SK-N-SH (cell line): ENCODE measurements around the gene CCDC187. TPM values are rescaled to one million over a fixed set of nuclear protein-coding genes. Genes with fewer than 3 reads are reported as not detected.

Experiments
- CTCF ChIA-PET: fragments of 300-600, 350-600 bp; formaldehyde crosslinking; extraction: SDS; loops from one replicate; lab custom pipeline; 2021; lab: Yijun Ruan, JAX
- POLR2A ChIA-PET: fragments of 350-600 bp; sonication (Branson Sonifier 250); formaldehyde crosslinking; extraction: SDS; loops from one replicate; lab custom pipeline; 2020; ENCODE audit warnings: antibody characterized with exemption, inconsistent platforms; lab: Yijun Ruan, JAX
- DNase-seq: peaks from one replicate; pipeline ENCODE4 v3.0.0; 2012
- H2AFZ ChIP-seq: fragments of 200-600 bp; sonication (generic); 2 replicates; pipeline ENCODE4 v1.8.1; 2016; ENCODE audit warnings: antibody characterized with exemption, mild to moderate bottlenecking, low read depth
- H3F3A ChIP-seq: fragments of 200-600 bp; sonication (generic); replicated peaks from 2 replicates; pipeline ENCODE3; 2016; ENCODE audit warnings: antibody characterized with exemption, mild to moderate bottlenecking; ENCODE audit not compliant: insufficient read depth
- H3K27ac ChIP-seq, 2 experiments: fragments of 200-500 bp in 1 of 2; fragments of 200-600 bp in 1 of 2; sonication (Bioruptor generic) in 1 of 2; sonication (generic), shearing (Covaris generic) in 1 of 2; 2 replicates each; pipeline versions ENCODE4 v1.5.1 to v1.6.1; 2014 to 2016; ENCODE audit warnings: low read depth in 2 of 2, inconsistent platforms in 1 of 2, low read length in 1 of 2, mild to moderate bottlenecking in 1 of 2, mixed read lengths in 1 of 2
- H3K27me3 ChIP-seq: fragments of 200-600 bp; sonication (generic), shearing (Covaris generic); 2 replicates; pipeline ENCODE4 v1.6.1; 2016; ENCODE audit warnings: mixed run types; ENCODE audit not compliant: insufficient read depth
- H3K36me3 ChIP-seq, 2 experiments: fragments of 200-500 bp in 1 of 2; fragments of 200-600 bp in 1 of 2; sonication (Bioruptor generic) in 1 of 2; sonication (generic) in 1 of 2; replicated peaks in 1 of 2; 2 replicates each; pipeline versions ENCODE3 to v1.5.1; 2014 to 2016; ENCODE audit warnings: low read length in 1 of 2, mild to moderate bottlenecking in 1 of 2; ENCODE audit not compliant: insufficient read depth in 2 of 2, control insufficient read depth in 1 of 2
- H3K4me1 ChIP-seq, 2 experiments: fragments of 200-500 bp in 1 of 2; fragments of 200-600 bp in 1 of 2; sonication (Bioruptor generic) in 1 of 2; sonication (generic), shearing (Covaris generic) in 1 of 2; 2 replicates each; pipeline versions ENCODE4 v1.5.1 to v1.6.1; 2014 to 2016; ENCODE audit warnings: low read depth in 1 of 2, low read length in 1 of 2, mixed run types in 1 of 2; ENCODE audit not compliant: insufficient read depth in 2 of 2, control insufficient read depth in 1 of 2
- H3K4me2 ChIP-seq: fragments of 200-600 bp; sonication (generic), shearing (Covaris generic); 2 replicates; pipeline ENCODE4 v1.6.1; 2017; ENCODE audit warnings: mixed run types
- H3K4me3 ChIP-seq, 2 experiments: fragments of 200-500 bp in 1 of 2; fragments of 200-600 bp in 1 of 2; sonication (Bioruptor generic) in 1 of 2; sonication (generic), shearing (Covaris generic) in 1 of 2; 2 replicates each; pipeline versions ENCODE4 v1.5.1 to v1.8.1; 2014 to 2016; ENCODE audit warnings: low read depth in 2 of 2, inconsistent platforms in 1 of 2, low read length in 1 of 2, mild to moderate bottlenecking in 1 of 2, mixed read lengths in 1 of 2, moderate library complexity in 1 of 2
- H3K79me2 ChIP-seq: fragments of 200-600 bp; sonication (generic); 2 replicates; pipeline ENCODE4 v1.8.1; 2017; ENCODE audit warnings: mild to moderate bottlenecking; ENCODE audit not compliant: insufficient read depth
- H3K9ac ChIP-seq: fragments of 200-600 bp; sonication (generic); 2 replicates; pipeline ENCODE4 v1.6.1; 2017; ENCODE audit warnings: mixed run types
- H3K9me2 ChIP-seq: fragments of 200-600 bp; sonication (generic); 2 replicates; pipeline ENCODE4 v1.6.1; 2017; ENCODE audit warnings: mixed run types
- H3K9me3 ChIP-seq: fragments of 200-600 bp; sonication (generic); 2 replicates; pipeline ENCODE4 v1.6.1; 2017; ENCODE audit warnings: mixed run types, mild to moderate bottlenecking, moderate library complexity
- H4K20me1 ChIP-seq: fragments of 200-600 bp; sonication (generic); 2 replicates; pipeline ENCODE4 v1.6.1; 2017; ENCODE audit warnings: mild to moderate bottlenecking, mixed run types; ENCODE audit not compliant: insufficient read depth
- CHD2 ChIP-seq: fragments of 150-350 bp; IDR thresholded peaks from 2 replicates; pipeline ENCODE4 v1.6.1; 2018; ENCODE audit warnings: low read length; ENCODE audit not compliant: partially characterized antibody
- EP300 ChIP-seq, 2 experiments: IDR thresholded peaks; 2 replicates each; pipeline versions ENCODE4 v1.4.0 to v1.6.1; 2012; ENCODE audit warnings: borderline replicate concordance in 1 of 2, low read depth in 1 of 2, low read length in 1 of 2
- EZH2phosphoT487 ChIP-seq: fragments of 200-600 bp; sonication (generic); IDR thresholded peaks from 2 replicates; pipeline ENCODE4 v1.6.1; 2017; ENCODE audit warnings: low read depth, mixed run types, mild to moderate bottlenecking, antibody characterized with exemption, moderate library complexity, borderline replicate concordance
- FOSL2 ChIP-seq: IDR thresholded peaks from 2 replicates; pipeline ENCODE4 v1.4.0; 2012; ENCODE audit warnings: low read depth, mild to moderate bottlenecking, moderate library complexity, borderline replicate concordance
- FOXJ3 ChIP-seq: sonication (generic); formaldehyde crosslinking; IDR thresholded peaks from 2 replicates; pipeline ENCODE4 v1.5.1; 2020; ENCODE audit warnings: mild to moderate bottlenecking, missing genetic modification reagents
- FOXM1 ChIP-seq: IDR thresholded peaks from 2 replicates; pipeline ENCODE4 v1.4.0; 2012; ENCODE audit warnings: low read depth, mild to moderate bottlenecking
- GABPA ChIP-seq: IDR thresholded peaks from 2 replicates; pipeline ENCODE4 v1.4.0; 2012; ENCODE audit warnings: low read depth, mild to moderate bottlenecking
- IRF3 ChIP-seq: fragments of 150-350 bp; IDR thresholded peaks from 2 replicates; pipeline ENCODE4 v1.6.1; 2016; ENCODE audit warnings: mild to moderate bottlenecking, low read depth, low read length
- MEF2A ChIP-seq: IDR thresholded peaks from 2 replicates; pipeline ENCODE4 v1.4.0; 2012; ENCODE audit warnings: low read depth, borderline replicate concordance
- MXI1 ChIP-seq: IDR thresholded peaks from 2 replicates; pipeline ENCODE4 v1.6.1; 2012; ENCODE audit warnings: mild to moderate bottlenecking, low read depth, low read length, improper control_type of control experiment
- RAD21 ChIP-seq: IDR thresholded peaks from 2 replicates; pipeline ENCODE4 v1.6.1; 2012; ENCODE audit warnings: mild to moderate bottlenecking, low read length
- RCOR1 ChIP-seq: fragments of 150-350 bp; IDR thresholded peaks from 2 replicates; pipeline ENCODE4 v1.6.1; 2017; ENCODE audit warnings: antibody characterized with exemption, low read length
- RFX5 ChIP-seq: IDR thresholded peaks from 2 replicates; pipeline ENCODE4 v1.6.1; 2012; ENCODE audit warnings: mild to moderate bottlenecking, improper control_type of control experiment, low read length
- SIN3A ChIP-seq: IDR thresholded peaks from 2 replicates; pipeline ENCODE4 v1.6.1; 2012; ENCODE audit warnings: low read depth, mild to moderate bottlenecking, low read length, moderate library complexity, borderline replicate concordance
- SMC3 ChIP-seq: IDR thresholded peaks from 2 replicates; pipeline ENCODE4 v1.6.1; 2012; ENCODE audit warnings: low read depth, low read length, improper control_type of control experiment
- USF2 ChIP-seq: fragments of 150-350 bp; IDR thresholded peaks from 2 replicates; pipeline ENCODE4 v1.6.1; 2017; ENCODE audit warnings: antibody characterized with exemption, low read length, low read depth, borderline replicate concordance
- YY1 ChIP-seq: IDR thresholded peaks from 2 replicates; pipeline ENCODE4 v1.4.0; 2012; ENCODE audit warnings: low read depth, mild to moderate bottlenecking
- ZBTB33 ChIP-seq: IDR thresholded peaks from 2 replicates; pipeline ENCODE4 v1.4.0; 2012; ENCODE audit warnings: low read depth, borderline replicate concordance
- WGBS: methylation state at CpG from one replicate; pipeline ENCODE4 v1.1.6; 2017; ENCODE audit warnings: low lambda C conversion rate; 5-methylcytosine and 5-hydroxymethylcytosine counted together
- polyA plus RNA-seq, 3 experiments: library from polyadenylated mRNA; depleted of rRNA; stranded (reverse); fragments of >200 nt; gene quantifications; 2 replicates each; pipeline ENCODE4 v1.2.3, GENCODE V29; 2012
- TF ChIP-seq, protein P1 (sequence below): fragments of 200-600 bp; sonication (generic); IDR thresholded peaks from 2 replicates; pipeline ENCODE4 v1.6.1; 2017; ENCODE audit warnings: antibody characterized with exemption, mild to moderate bottlenecking, moderate library complexity
- TF ChIP-seq, protein P2 (sequence below): IDR thresholded peaks from 2 replicates; pipeline ENCODE4 v1.4.0; 2012; ENCODE audit warnings: low read depth

Gene CCDC187
- polyA plus RNA-seq, 1 of the 3 experiments (the other 2 are of a cell fraction), result not detected

DNA sequence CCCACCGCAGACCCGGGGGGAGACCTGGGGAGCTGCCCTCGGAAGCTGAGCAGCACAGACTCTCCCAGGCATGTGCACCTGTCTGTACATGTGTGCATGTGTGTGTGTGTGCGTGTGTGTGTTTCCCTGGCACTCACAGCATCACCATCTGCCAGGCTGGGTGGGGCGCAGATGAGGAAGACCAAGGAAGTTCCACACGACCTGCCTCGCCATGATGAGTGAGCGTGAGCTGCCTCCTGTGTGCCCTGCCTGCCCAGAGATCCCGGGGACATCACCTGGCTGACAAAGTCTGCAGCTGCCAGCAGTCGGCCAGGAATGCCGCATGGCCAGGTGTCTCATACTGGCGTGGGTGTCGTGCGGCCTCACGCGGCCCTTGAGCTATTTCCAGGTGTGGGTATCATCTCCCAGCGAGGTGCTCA lies 19.5 kb upstream of the CCDC187 start:
- peaks cover 3% of the 10 kb centered on the region for H3F3A ChIP-seq
- WGBS, result 87% methylated on average over 16 of the region's 17 CpGs
- no peaks in the 10 kb centered on the region for H3K27me3 ChIP-seq
- no peak overlapping the region for H3K27ac ChIP-seq
- no peak overlapping the region for H2AFZ ChIP-seq
- no peak overlapping the region for H3K4me2 ChIP-seq
- no peaks in the 10 kb centered on the region for H3K9me2 ChIP-seq
- ChIA-PET POLR2A (no interaction called here), CTCF (interaction anchor here (0.8 to 8.1 kb wide), 6 partner anchors 10 to 99 kb away, joined by 3 to 91 read pairs (median 6); partner anchors contain the start of gene DNLZ)
- H3K4me3 ChIP-seq, result no peak overlapping the region
- H3K79me2 ChIP-seq, result peaks cover 5% of the 10 kb centered on the region
- H3K9me3 ChIP-seq, result no peaks in the 10 kb centered on the region
- no peak for TF ChIP-seq RAD21
- no peak for TF ChIP-seq RFX5
- H4K20me1 ChIP-seq, result peaks cover under 1% of the 10 kb centered on the region; the same call in 1 of the 2 replicates
- H3K36me3 ChIP-seq, result no peaks in the 10 kb centered on the region
- no peak overlapping the region for H3K9ac ChIP-seq
- DNase-seq, result no peak
- H3K4me1 ChIP-seq, result peaks cover 15 to 39% of the 10 kb centered on the region in 2 experiments

- Histone ChIP-seq H3K27me3 (no peaks in the 10 kb centered on the region), H3K9me3 (no peaks in the 10 kb centered on the region), H3K4me1 (peaks cover 15 to 35% of the 10 kb centered on the region in 2 experiments), H3K9me2 (no peaks in the 10 kb centered on the region), H3K4me2 (no peak overlapping the region), H3K27ac (no peak overlapping the region), H3K36me3 (no peaks in the 10 kb centered on the region), H2AFZ (no peak overlapping the region), H3K4me3 (no peak overlapping the region)
- WGBS, result 91% methylated on average over 21 of the region's 23 CpGs
- DNase-seq, result no peak
- CTCF ChIA-PET, result interaction anchor here (0.8 to 8.1 kb wide), 6 partner anchors 10 to 98 kb away, joined by 3 to 91 read pairs (median 6); partner anchors contain the start of gene DNLZ
- TF ChIP-seq RFX5, result no peak
- no peak for TF ChIP-seq SMC3
- TF ChIP-seq RCOR1, result no peak
- TF ChIP-seq FOXM1, result no peak
- TF ChIP-seq MXI1, result no peak
- TF ChIP-seq YY1, result no peak
- no peak for TF ChIP-seq CHD2
- TF ChIP-seq ZBTB33, result no peak
- no peak for TF ChIP-seq USF2
- no peak for TF ChIP-seq SIN3A
- TF ChIP-seq EZH2phosphoT487, result no peak
- TF ChIP-seq EP300 (IDR thresholded peaks at IDR 0.05; ENCODE audit: borderline replicate concordance in 1 of 2, low read depth in 1 of 2, low read length in 1 of 2), result no peak
- TF ChIP-seq GABPA, result no peak
- TF ChIP-seq, protein P1, sequence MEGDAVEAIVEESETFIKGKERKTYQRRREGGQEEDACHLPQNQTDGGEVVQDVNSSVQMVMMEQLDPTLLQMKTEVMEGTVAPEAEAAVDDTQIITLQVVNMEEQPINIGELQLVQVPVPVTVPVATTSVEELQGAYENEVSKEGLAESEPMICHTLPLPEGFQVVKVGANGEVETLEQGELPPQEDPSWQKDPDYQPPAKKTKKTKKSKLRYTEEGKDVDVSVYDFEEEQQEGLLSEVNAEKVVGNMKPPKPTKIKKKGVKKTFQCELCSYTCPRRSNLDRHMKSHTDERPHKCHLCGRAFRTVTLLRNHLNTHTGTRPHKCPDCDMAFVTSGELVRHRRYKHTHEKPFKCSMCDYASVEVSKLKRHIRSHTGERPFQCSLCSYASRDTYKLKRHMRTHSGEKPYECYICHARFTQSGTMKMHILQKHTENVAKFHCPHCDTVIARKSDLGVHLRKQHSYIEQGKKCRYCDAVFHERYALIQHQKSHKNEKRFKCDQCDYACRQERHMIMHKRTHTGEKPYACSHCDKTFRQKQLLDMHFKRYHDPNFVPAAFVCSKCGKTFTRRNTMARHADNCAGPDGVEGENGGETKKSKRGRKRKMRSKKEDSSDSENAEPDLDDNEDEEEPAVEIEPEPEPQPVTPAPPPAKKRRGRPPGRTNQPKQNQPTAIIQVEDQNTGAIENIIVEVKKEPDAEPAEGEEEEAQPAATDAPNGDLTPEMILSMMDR, result no peak
- no peak for TF ChIP-seq FOXJ3 (CRISPR knock-in tag)
- TF ChIP-seq, protein P2, sequence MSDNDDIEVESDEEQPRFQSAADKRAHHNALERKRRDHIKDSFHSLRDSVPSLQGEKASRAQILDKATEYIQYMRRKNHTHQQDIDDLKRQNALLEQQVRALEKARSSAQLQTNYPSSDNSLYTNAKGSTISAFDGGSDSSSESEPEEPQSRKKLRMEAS, result no peak
- no peak for TF ChIP-seq MEF2A
- TF ChIP-seq IRF3, result no peak
- TF ChIP-seq FOSL2, result no peak
- TF ChIP-seq, all 33 proteins: peak for 0
- H4K20me1 ChIP-seq, result no peaks in the 10 kb centered on the region
- POLR2A ChIA-PET, result no interaction called here
- H3K79me2 ChIP-seq, result no peaks in the 10 kb centered on the region
- no peak overlapping the region for H3K9ac ChIP-seq
- peaks cover 3% of the 10 kb centered on the region for H3F3A ChIP-seq
Measured at GRCh38 chr9:136322756-136323330, 18.9 kb upstream of the CCDC187 start.
